ENCODE results near the gene IKBKE. TPM values are rescaled to one million over a fixed set of nuclear protein-coding genes. Genes with fewer than 3 reads are reported as not detected.

Gene IKBKE
- total RNA-seq, 1 donor = 23.7 TPM

GRCh38 chr1:206492589-206492988 is 22.3 kb downstream of the IKBKE start:
- DNase-seq (ENCODE audit: low read depth) = no peak
- no peak for TF ChIP-seq CTCF (IDR thresholded peaks at IDR 0.05; ENCODE audit: insufficient read depth, low read depth, low read length)
- no peak overlapping the region for H3K4me3 ChIP-seq (ENCODE audit: low read depth, low read length)

- TF ChIP-seq CTCF (IDR thresholded peaks at IDR 0.05; ENCODE audit: insufficient read depth, low read depth, low read length) = no peak
- no peak overlapping the region for H3K4me3 ChIP-seq (ENCODE audit: low read depth, low read length)
- DNase-seq (ENCODE audit: low read depth) = no peak
Observed at GRCh38 chr1:206493279-206493678, 23.0 kb downstream of the IKBKE start.

GRCh38 chr1:206495011-206495461 is 24.8 kb downstream of the IKBKE start:
- DNase-seq (ENCODE audit: low read depth) = no peak

GRCh38 chr1:206495493-206496046 is 25.3 kb downstream of the IKBKE start:
- DNase-seq (ENCODE audit: low read depth) = no peak

More at GRCh38 chr1:206495011-206495461, 24.8 kb downstream of the IKBKE start:
- no peak for TF ChIP-seq CTCF (IDR thresholded peaks at IDR 0.05; ENCODE audit: insufficient read depth, low read depth, low read length)
- no peak overlapping the region for H3K4me3 ChIP-seq (ENCODE audit: low read depth, low read length)

GRCh38 chr1:206496131-206496793 is 26.0 kb downstream of the IKBKE start:
- TF ChIP-seq CTCF (IDR thresholded peaks at IDR 0.05; ENCODE audit: insufficient read depth, low read depth, low read length) = no peak
- H3K4me3 ChIP-seq (ENCODE audit: low read depth, low read length) = no peak overlapping the region
- DNase-seq (ENCODE audit: low read depth) = no peak

More at GRCh38 chr1:206495493-206496046, 25.3 kb downstream of the IKBKE start:
- H3K4me3 ChIP-seq (ENCODE audit: low read depth, low read length) = no peak overlapping the region
- TF ChIP-seq CTCF (IDR thresholded peaks at IDR 0.05; ENCODE audit: insufficient read depth, low read depth, low read length) = no peak

- DNase-seq (ENCODE audit: low read depth) = no peak
- no peak overlapping the region for H3K4me3 ChIP-seq (ENCODE audit: low read depth, low read length)
Observed at GRCh38 chr1:206497363-206497762, 27.1 kb downstream of the IKBKE start.

More at GRCh38 chr1:206497363-206497762, 27.1 kb downstream of the IKBKE start:
- TF ChIP-seq CTCF (IDR thresholded peaks at IDR 0.05; ENCODE audit: insufficient read depth, low read depth, low read length) = no peak

All from fibroblast of villous mesenchyme (primary cell).